Measurements from ENCODE around the gene CNOT3. TPM values are rescaled to one million over a fixed set of nuclear protein-coding genes. Genes with fewer than 3 reads are reported as not detected.
A peak's percentile ranks its signal among the peaks of the same experiment; 100 is the strongest.

Gene CNOT3
- total and polyA plus RNA-seq, 2 donors (not counting 3 experiments of a cell fraction or from before 2014, with no cell fraction given): 20.4 to 74.7 TPM

- Histone ChIP-seq H3K27me3 (ENCODE audit: control insufficient read depth in 2 of 2, insufficient read depth in 2 of 2, low read length in 2 of 2) (no peaks in the 10 kb centered on the region), H3K27ac (ENCODE audit: insufficient read depth, low read depth, low read length) (peak overlapping the region; percentile 11), H3K4me1 (ENCODE audit: control insufficient read depth, extremely low read depth, insufficient read depth, low read length) (peaks cover 17% of the 10 kb centered on the region), H3K9me1 (replicated peaks; ENCODE audit: control insufficient read depth, extremely low read depth, insufficient read depth, low read length) (no peaks in the 10 kb centered on the region), H3K9me3 (replicated peaks; ENCODE audit: control insufficient read depth, insufficient read depth, low read length) (no peaks in the 10 kb centered on the region), H2AFZ (ENCODE audit: low read depth, low read length) (peak overlapping the region; percentile 94), H3K36me3 (ENCODE audit: control insufficient read depth in 2 of 2, extremely low read depth in 1 of 2, insufficient read depth in 2 of 2, low read length in 2 of 2) (peaks cover 5 to 6% of the 10 kb centered on the region in 2 experiments), H3K4me3 (replicated peaks in 1 of 3; ENCODE audit: insufficient read depth in 1 of 3, low read depth in 1 of 3, low read length in 3 of 3) (peak overlapping the region; percentile 14 to 69 (median 38)), H3K9ac (replicated peaks; ENCODE audit: extremely low read depth, insufficient read depth, low read length) (peak overlapping the region; percentile 42), H3K79me2 (ENCODE audit: control insufficient read depth, insufficient read depth, low read length) (peaks cover 35% of the 10 kb centered on the region), H4K20me1 (replicated peaks; ENCODE audit: control insufficient read depth, extremely low read depth, insufficient read depth, low read length) (no peaks in the 10 kb centered on the region), H3K4me2 (ENCODE audit: insufficient read depth, low read length) (peak overlapping the region; percentile 94)
- CTCF ChIA-PET: interaction anchor here (1.0 to 1.7 kb wide), 8 partner anchors 23 to 343 kb away, joined by 3 to 12 read pairs (median 6); partner anchors contain the start of gene LENG1
- intact Hi-C loops (cut with micrococcal nuclease) (loop anchor here (2.0 kb wide), 1 partner anchor 33 kb away; the partner anchor contains the start of gene NDUFA3), dilution Hi-C loops (cut with MboI; ENCODE audit: extremely low pct_ligation_motif_present, low sequenced_read_pairs) (no loop called here)
- TF ChIP-seq FOS (IDR thresholded peaks at IDR 0.05; ENCODE audit: borderline replicate concordance, insufficient read depth, low read length) (no peak), CTCF (IDR thresholded peaks at IDR 0.05; ENCODE audit: extremely low read depth in 1 of 2, insufficient read depth in 1 of 2, low read depth in 1 of 2, low read length in 2 of 2) (no peak), MYC (IDR thresholded peaks at IDR 0.05; ENCODE audit: low read depth, low read length) (no peak), GATA2 (IDR thresholded peaks at IDR 0.05; ENCODE audit: insufficient read depth, insufficient read length, low read depth, low read length) (no peak), EZH2 (IDR thresholded peaks at IDR 0.05; ENCODE audit: borderline replicate concordance, low read depth, low read length, severe bottlenecking) (no peak), JUN (IDR thresholded peaks at IDR 0.05; ENCODE audit: borderline replicate concordance, insufficient read depth, insufficient read length, low read depth) (no peak), POLR2A (IDR thresholded peaks at IDR 0.05; ENCODE audit: low read depth, low read length) (no peak), MAX (IDR thresholded peaks at IDR 0.05; ENCODE audit: insufficient read depth, insufficient read length) (no peak), POLR2AphosphoS5 (IDR thresholded peaks at IDR 0.05; ENCODE audit: insufficient read depth, low read depth, low read length) (no peak)
- FAIRE-seq (peak; percentile 12), DNase-seq (ENCODE audit: low read depth, low spot score) (no peak)
- POLR2A ChIA-PET: interaction anchor here (0.6 to 1.7 kb wide), 11 partner anchors 12 to 312 kb away, joined by 3 to 13 read pairs (median 4); partner anchors contain the start of genes LENG1, MBOAT7, MYADM and PRPF31
- no TSS peak for BruUV-seq (replicated peaks)
Observed at GRCh38 chr19:54136086-54136863, 1.3 kb upstream of the CNOT3 start.

Data from endothelial cell of umbilical vein (primary cell).